Adipose tissue (tissue), 3 donors: ENCODE data around the gene CST9L. TPM values are rescaled to one million over a fixed set of nuclear protein-coding genes. Genes with fewer than 3 reads are reported as not detected.

Experiments used
- H3K27ac ChIP-seq: one replicate; pipeline ENCODE4 v1.5.1; 2013; ENCODE audit warnings: low read depth, low read length
- WGBS, 3 donors: extraction: QIAGEN DNeasy Blood & Tissue Kit; methylation state at CpG; one replicate each; pipeline ENCODE4 v1.1.7; 2013; 5-methylcytosine and 5-hydroxymethylcytosine counted together
- polyA plus RNA-seq, 3 donors: library from polyadenylated mRNA; stranded (reverse); fragments of 200-250 nt; gene quantifications; one replicate each; pipeline ENCODE4 v1.2.3, GENCODE V29; 2013
- donor health status: healthy with polysubstance abuse.
- donor health status: Bipolar disorder and iron deficiency.
- donor health status: healthy.

CST9L gene
- not detected for polyA plus RNA-seq

- 51 to 82% (median 81%) methylated on average over 11 of the region's 11 CpGs for WGBS, 3 donors
- no peak within 1 kb of the TSS for H3K27ac ChIP-seq
Observed at GRCh38 chr20:23568320-23568970, at the start of gene CST9L. TSS of gene CST9L (minus strand) at chr20:23568484. CDS start at chr20:23568450, 34 bp downstream.

- no peak overlapping the region for H3K27ac ChIP-seq
- WGBS, 3 donors: 80 to 89% (median 81%) methylated on average over 5 of the region's 5 CpGs
Observed at GRCh38 chr20:23614163-23614562, 45.9 kb upstream of the CST9L start.

GRCh38 chr20:23613676-23614075, 45.4 kb upstream of the CST9L start:
- H3K27ac ChIP-seq: no peak overlapping the region

GRCh38 chr20:23612396-23612795, 44.1 kb upstream of the CST9L start:
- H3K27ac ChIP-seq: no peak overlapping the region
- 57 to 66% (median 59%) methylated on average over 2 of the region's 2 CpGs for WGBS, 3 donors

GRCh38 chr20:23609486-23610109, 41.3 kb upstream of the CST9L start:
- H3K27ac ChIP-seq: no peak overlapping the region
- 90 to 94% (median 92%) methylated on average over 5 of the region's 5 CpGs for WGBS, 3 donors

GRCh38 chr20:23608251-23608846, 40.1 kb upstream of the CST9L start:
- 58 to 85% (median 83%) methylated on average over 18 of the region's 18 CpGs for WGBS, 3 donors
- no peak overlapping the region for H3K27ac ChIP-seq

GRCh38 chr20:23607497-23608245, 39.4 kb upstream of the CST9L start:
- no peak overlapping the region for H3K27ac ChIP-seq
- WGBS, 3 donors: 84 to 96% (median 91%) methylated on average over 10 to 14 of the region's 14 CpGs

- no peak overlapping the region for H3K27ac ChIP-seq
- WGBS, 3 donors: 8 to 9% (median 9%) methylated on average over 9 of the region's 9 CpGs
Observed at GRCh38 chr20:23606652-23607049, 38.4 kb upstream of the CST9L start.

GRCh38 chr20:23605867-23606651, 37.8 kb upstream of the CST9L start, which contains the start of gene CST9:
TSS of gene CST9 (minus strand) at chr20:23605917. CDS start at chr20:23605864, 53 bp downstream.
- no peak within 1 kb of the TSS for H3K27ac ChIP-seq

GRCh38 chr20:23604306-23604705, 36.0 kb upstream of the CST9L start:
- H3K27ac ChIP-seq: no peak overlapping the region
- WGBS, 3 donors: 66 to 80% (median 76%) methylated on average over 1 of the region's 1 CpG

More at GRCh38 chr20:23605867-23606651, 37.8 kb upstream of the CST9L start, which contains the start of gene CST9:
- 53 to 66% (median 64%) methylated on average over 16 of the region's 16 CpGs for WGBS, 3 donors

- 81 to 84% (median 82%) methylated on average over 4 of the region's 4 CpGs for WGBS, 3 donors
- no peak overlapping the region for H3K27ac ChIP-seq
Observed at GRCh38 chr20:23603321-23603720, 35.0 kb upstream of the CST9L start.

- H3K27ac ChIP-seq: no peak overlapping the region
- WGBS, 3 donors: 60 to 69% (median 68%) methylated on average over 6 of the region's 6 CpGs
Observed at GRCh38 chr20:23602699-23603098, 34.4 kb upstream of the CST9L start.

- no peak overlapping the region for H3K27ac ChIP-seq
- 24 to 65% (median 43%) methylated on average over 2 of the region's 2 CpGs for WGBS, 3 donors
Observed at GRCh38 chr20:23602241-23602640, 34.0 kb upstream of the CST9L start.

- WGBS, 3 donors: 66 to 80% (median 69%) methylated on average over 4 of the region's 4 CpGs
- H3K27ac ChIP-seq: no peak overlapping the region
Observed at GRCh38 chr20:23601715-23602114, 33.4 kb upstream of the CST9L start.

- no peak overlapping the region for H3K27ac ChIP-seq
Observed at GRCh38 chr20:23598481-23598880, 30.2 kb upstream of the CST9L start.

- 48 to 49% (median 48%) methylated on average over 2 of the region's 2 CpGs for WGBS, 3 donors
- no peak overlapping the region for H3K27ac ChIP-seq
Observed at GRCh38 chr20:23596579-23597250, 28.4 kb upstream of the CST9L start.

GRCh38 chr20:23595941-23596340, 27.7 kb upstream of the CST9L start:
- WGBS, 3 donors: 69 to 85% (median 82%) methylated on average over 1 of the region's 1 CpG
- no peak overlapping the region for H3K27ac ChIP-seq
